ENCODE data around the gene PRAMEF12. TPM values are rescaled to one million over a fixed set of nuclear protein-coding genes. Genes with fewer than 3 reads are reported as not detected.
A peak's percentile ranks its signal among the peaks of the same experiment; 100 is the strongest.

The PRAMEF12 gene
- total RNA-seq, 1 experiment from 2014 or later = not detected

DNA sequence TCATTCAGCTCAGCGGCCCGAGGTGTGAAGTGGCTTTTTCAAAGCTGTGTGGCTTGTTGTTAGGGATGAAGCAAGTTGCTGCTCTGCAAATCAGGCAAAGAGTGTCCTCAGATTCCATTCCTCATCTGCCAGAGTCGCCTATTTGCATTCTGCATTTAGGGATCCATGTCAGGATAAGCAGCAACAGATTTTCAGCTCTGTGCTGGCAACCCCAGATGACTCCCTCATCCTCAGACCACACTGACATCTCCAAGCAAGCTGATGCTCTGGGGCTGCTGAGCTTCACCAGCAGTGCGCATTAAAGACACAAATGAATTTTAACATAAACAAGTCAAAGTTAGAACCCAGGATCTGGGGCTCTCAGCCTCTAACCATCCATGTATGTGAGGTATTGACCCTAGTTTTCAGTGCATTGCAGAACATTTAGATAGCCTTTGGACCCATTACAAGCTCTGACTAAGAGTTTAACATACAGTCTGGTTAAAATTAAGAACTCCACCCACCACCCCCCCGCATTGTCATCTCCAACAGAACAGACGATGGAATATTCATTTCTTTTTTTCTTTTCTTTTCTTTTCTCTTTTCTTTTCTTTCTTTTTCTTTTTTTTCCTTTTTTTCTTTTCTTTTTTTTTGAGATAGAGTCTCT lies 16.6 kb upstream of the PRAMEF12 start:
- intact Hi-C loops (cut with micrococcal nuclease; ENCODE audit: unreplicated experiment) = no loop called here
- CTCF ChIA-PET = no interaction called here
- Histone ChIP-seq H3K4me2 (no peak overlapping the region), H2AFZ (no peak overlapping the region), H3K36me3 (ENCODE audit: low read depth) (no peaks in the 10 kb centered on the region), H4K20me1 (ENCODE audit: insufficient read depth) (no peaks in the 10 kb centered on the region), H3K9me2 (ENCODE audit: insufficient read depth) (no peaks in the 10 kb centered on the region), H3K4me1 (replicated peaks; ENCODE audit: insufficient read depth) (no peaks in the 10 kb centered on the region), H3K4me3 (no peak overlapping the region), H3K79me2 (ENCODE audit: low read depth) (no peaks in the 10 kb centered on the region), H3K27ac (no peak overlapping the region), H3K9me3 (ENCODE audit: insufficient read depth, low read depth) (no peaks in the 10 kb centered on the region), H3K27me3 (ENCODE audit: insufficient read depth, low read depth) (peaks cover 69% of the 10 kb centered on the region), H3F3A (ENCODE audit: insufficient read depth, low read depth) (no peaks in the 10 kb centered on the region)
- DNase-seq = no peak
- no TSS peak for BruUV-seq (replicated peaks)
- POLR2A ChIA-PET (ENCODE audit: unreplicated experiment) = no interaction called here
- TF ChIP-seq, protein P1, sequence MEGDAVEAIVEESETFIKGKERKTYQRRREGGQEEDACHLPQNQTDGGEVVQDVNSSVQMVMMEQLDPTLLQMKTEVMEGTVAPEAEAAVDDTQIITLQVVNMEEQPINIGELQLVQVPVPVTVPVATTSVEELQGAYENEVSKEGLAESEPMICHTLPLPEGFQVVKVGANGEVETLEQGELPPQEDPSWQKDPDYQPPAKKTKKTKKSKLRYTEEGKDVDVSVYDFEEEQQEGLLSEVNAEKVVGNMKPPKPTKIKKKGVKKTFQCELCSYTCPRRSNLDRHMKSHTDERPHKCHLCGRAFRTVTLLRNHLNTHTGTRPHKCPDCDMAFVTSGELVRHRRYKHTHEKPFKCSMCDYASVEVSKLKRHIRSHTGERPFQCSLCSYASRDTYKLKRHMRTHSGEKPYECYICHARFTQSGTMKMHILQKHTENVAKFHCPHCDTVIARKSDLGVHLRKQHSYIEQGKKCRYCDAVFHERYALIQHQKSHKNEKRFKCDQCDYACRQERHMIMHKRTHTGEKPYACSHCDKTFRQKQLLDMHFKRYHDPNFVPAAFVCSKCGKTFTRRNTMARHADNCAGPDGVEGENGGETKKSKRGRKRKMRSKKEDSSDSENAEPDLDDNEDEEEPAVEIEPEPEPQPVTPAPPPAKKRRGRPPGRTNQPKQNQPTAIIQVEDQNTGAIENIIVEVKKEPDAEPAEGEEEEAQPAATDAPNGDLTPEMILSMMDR (conservative IDR thresholded peaks at IDR 0.05) = no peak
- TF ChIP-seq EZH2 (IDR thresholded peaks at IDR 0.05; ENCODE audit: low read depth) = no peak

DNA sequence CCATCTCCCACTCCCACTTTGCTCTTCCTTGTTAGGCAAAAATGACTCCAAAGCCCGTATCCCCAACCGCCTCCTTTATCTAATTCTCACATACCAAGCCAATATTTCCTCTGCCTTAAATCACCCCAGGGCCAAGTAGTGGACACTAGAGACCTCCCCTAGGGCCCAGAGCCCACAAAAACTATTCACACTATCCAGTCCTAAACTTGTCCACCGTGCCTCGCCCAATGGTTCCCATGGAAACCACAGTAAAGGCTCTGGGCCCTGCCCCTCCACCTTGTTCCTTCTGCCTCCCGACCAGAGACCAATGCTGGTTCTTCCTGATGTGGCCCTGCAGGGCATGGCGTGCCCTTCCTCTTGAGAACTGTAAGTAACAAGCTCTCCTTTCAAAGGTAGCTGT lies 15.7 kb upstream of the PRAMEF12 start:
- no peaks in the 10 kb centered on the region for H3K79me2 ChIP-seq (ENCODE audit: low read depth)
- no peak overlapping the region for H2AFZ ChIP-seq
- no peak overlapping the region for H3K27ac ChIP-seq
- CTCF ChIA-PET = no interaction called here
- H3K4me3 ChIP-seq = no peak overlapping the region
- H3K36me3 ChIP-seq (ENCODE audit: low read depth) = no peaks in the 10 kb centered on the region
- intact Hi-C loops (cut with micrococcal nuclease; ENCODE audit: unreplicated experiment) = no loop called here
- no peaks in the 10 kb centered on the region for H3K9me2 ChIP-seq (ENCODE audit: insufficient read depth)
- no peak overlapping the region for H3K4me2 ChIP-seq
- no TSS peak for BruUV-seq (replicated peaks)
- TF ChIP-seq EZH2 (IDR thresholded peaks at IDR 0.05; ENCODE audit: low read depth) = no peak
- TF ChIP-seq, protein P1 (conservative IDR thresholded peaks at IDR 0.05) = no peak
- no peaks in the 10 kb centered on the region for H3K4me1 ChIP-seq (replicated peaks; ENCODE audit: insufficient read depth)
- peaks cover 65% of the 10 kb centered on the region for H3K27me3 ChIP-seq (ENCODE audit: insufficient read depth, low read depth)
- H3F3A ChIP-seq (ENCODE audit: insufficient read depth, low read depth) = no peaks in the 10 kb centered on the region
- no peaks in the 10 kb centered on the region for H3K9me3 ChIP-seq (ENCODE audit: insufficient read depth, low read depth)
- POLR2A ChIA-PET (ENCODE audit: unreplicated experiment) = no interaction called here
- no peak for DNase-seq
- no peaks in the 10 kb centered on the region for H4K20me1 ChIP-seq (ENCODE audit: insufficient read depth)

DNA sequence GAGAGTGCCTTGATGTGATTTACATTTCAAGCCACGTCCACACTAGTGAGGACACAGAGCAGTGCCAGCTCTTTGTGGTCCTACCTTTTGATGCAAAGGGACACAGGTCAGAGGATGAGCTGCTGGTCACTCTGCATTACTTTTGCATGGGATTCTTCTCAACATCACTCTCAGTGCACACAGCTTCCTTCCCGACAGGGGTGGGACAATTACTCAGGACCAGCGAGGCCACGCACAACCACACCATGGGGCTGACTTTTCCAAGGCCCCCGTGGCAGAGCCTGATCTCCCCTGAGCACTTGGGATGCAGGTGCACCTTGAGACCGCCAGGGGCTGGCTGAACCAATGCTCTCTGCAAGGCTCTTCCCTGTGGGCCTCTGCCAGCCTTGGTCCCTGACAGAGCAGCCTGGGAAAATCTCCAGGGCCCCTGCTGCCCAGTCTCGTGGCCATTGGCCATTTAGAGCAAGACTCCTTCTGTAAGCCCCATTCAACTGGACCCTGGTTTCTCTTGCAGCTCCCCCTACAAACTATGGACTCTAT lies 13.2 kb upstream of the PRAMEF12 start:
- BruUV-seq (replicated peaks) = no TSS peak
- Histone ChIP-seq H3K4me3 (no peak overlapping the region), H3K79me2 (ENCODE audit: low read depth) (no peaks in the 10 kb centered on the region), H3K27me3 (ENCODE audit: insufficient read depth, low read depth) (peaks cover 64% of the 10 kb centered on the region), H3K9me3 (ENCODE audit: insufficient read depth, low read depth) (no peaks in the 10 kb centered on the region), H3K4me1 (replicated peaks; ENCODE audit: insufficient read depth) (no peaks in the 10 kb centered on the region), H3F3A (ENCODE audit: insufficient read depth, low read depth) (no peaks in the 10 kb centered on the region), H4K20me1 (ENCODE audit: insufficient read depth) (no peaks in the 10 kb centered on the region), H3K36me3 (ENCODE audit: low read depth) (no peaks in the 10 kb centered on the region), H3K27ac (no peak overlapping the region), H2AFZ (no peak overlapping the region), H3K9me2 (ENCODE audit: insufficient read depth) (no peaks in the 10 kb centered on the region), H3K4me2 (no peak overlapping the region)
- ChIA-PET POLR2A (ENCODE audit: unreplicated experiment) (no interaction called here), CTCF (no interaction called here)
- no peak for DNase-seq
- TF ChIP-seq, protein P1 (conservative IDR thresholded peaks at IDR 0.05) = 0 out of 2 replicates have a peak, but pooled peaks have one; percentile 29
- no peak for TF ChIP-seq EZH2 (IDR thresholded peaks at IDR 0.05; ENCODE audit: low read depth)
- intact Hi-C loops (cut with micrococcal nuclease; ENCODE audit: unreplicated experiment) = no loop called here

Measured in PC-9 (cell line).